Neural cell (in vitro differentiated cells): ENCODE results near the gene PHYHIPL. TPM values are rescaled to one million over a fixed set of nuclear protein-coding genes. Genes with fewer than 3 reads are reported as not detected.

ENCODE experiments used
- H2AFZ ChIP-seq: fragments of 200-600, 300-800 bp; sonication (generic), shearing (Covaris generic); 2 replicates; pipeline ENCODE4 v1.6.0; 2014; ENCODE audit warnings: low read depth, mild to moderate bottlenecking, antibody characterized with exemption, low read length, moderate library complexity
- H3F3A ChIP-seq: fragments of 200-600 bp; shearing (Covaris generic); 2 replicates; pipeline ENCODE4 v1.6.1; 2016; ENCODE audit warnings: mild to moderate bottlenecking, moderate library complexity, mixed read lengths, antibody characterized with exemption, low read length; ENCODE audit not compliant: insufficient read depth, poor library complexity, severe bottlenecking
- H3K27ac ChIP-seq: fragments of 200-600, 300-800 bp; sonication (generic), shearing (Covaris generic); 2 replicates; pipeline ENCODE4 v1.5.1; 2014; ENCODE audit warnings: mild to moderate bottlenecking, low read length, moderate library complexity
- H3K27me3 ChIP-seq: fragments of 300-800, 200-600 bp; sonication (generic), shearing (Covaris generic); 2 replicates; pipeline ENCODE4 v1.6.0; 2014; ENCODE audit warnings: mild to moderate bottlenecking, low read depth, low read length, moderate library complexity; ENCODE audit not compliant: insufficient read depth
- H3K36me3 ChIP-seq: fragments of 300-800, 200-600 bp; sonication (generic), shearing (Covaris generic); 2 replicates; pipeline ENCODE4 v1.5.1; 2014; ENCODE audit warnings: mild to moderate bottlenecking, antibody characterized with exemption, low read length, moderate library complexity; ENCODE audit not compliant: insufficient read depth
- H3K4me2 ChIP-seq: fragments of 300-800, 200-600 bp; sonication (generic), shearing (Covaris generic); 2 replicates; pipeline ENCODE4 v1.6.0; 2014; ENCODE audit warnings: mild to moderate bottlenecking, low read length
- H3K4me3 ChIP-seq: fragments of 300-800, 200-600 bp; sonication (generic), shearing (Covaris generic); 2 replicates; pipeline ENCODE4 v1.5.1; 2014; ENCODE audit warnings: mild to moderate bottlenecking, low read length, moderate library complexity
- H3K79me2 ChIP-seq: fragments of 200-600 bp; shearing (Covaris generic); replicated peaks from 2 replicates; pipeline ENCODE4 v1.6.0; 2014; ENCODE audit warnings: mild to moderate bottlenecking, low read length, moderate library complexity; ENCODE audit not compliant: insufficient read depth
- H3K9ac ChIP-seq: fragments of 300-800, 200-600 bp; sonication (generic), shearing (Covaris generic); 2 replicates; pipeline ENCODE4 v1.6.1; 2016; ENCODE audit warnings: mild to moderate bottlenecking, low read length, mixed read lengths
- H3K9me2 ChIP-seq: fragments of 200-600 bp; shearing (Covaris generic); 2 replicates; pipeline ENCODE4 v1.6.1; 2016; ENCODE audit warnings: mild to moderate bottlenecking, low read length, mixed read lengths; ENCODE audit not compliant: insufficient read depth
- H3K9me3 ChIP-seq: fragments of 200-600, 300-800 bp; sonication (generic), shearing (Covaris generic); 2 replicates; pipeline ENCODE4 v1.6.1; 2016; ENCODE audit warnings: mild to moderate bottlenecking, mixed run types, low read length, moderate library complexity, mixed read lengths
- H4K20me1 ChIP-seq: fragments of 200-600 bp; shearing (Covaris generic); 2 replicates; pipeline ENCODE4 v1.6.1; 2016; ENCODE audit warnings: mild to moderate bottlenecking, mixed run types; ENCODE audit not compliant: insufficient read depth
- EP300 ChIP-seq: fragments of 450-650 bp; conservative IDR thresholded peaks from 2 replicates; pipeline ENCODE4 v1.6.1; 2014; ENCODE audit warnings: antibody characterized with exemption, mild to moderate bottlenecking, moderate library complexity; ENCODE audit not compliant: poor library complexity, severe bottlenecking
- EZH2 ChIP-seq: fragments of 200-600, 300-800 bp; shearing (Covaris generic), sonication (generic); IDR thresholded peaks from 2 replicates; pipeline ENCODE4 v1.6.1; 2014; ENCODE audit warnings: antibody characterized with exemption, low read length, borderline replicate concordance, mild to moderate bottlenecking; ENCODE audit not compliant: insufficient read depth, poor library complexity, severe bottlenecking
- MXI1 ChIP-seq: fragments of 450-650 bp; conservative IDR thresholded peaks from 2 replicates; pipeline ENCODE4 v1.6.1; 2014; ENCODE audit warnings: antibody characterized with exemption, mild to moderate bottlenecking; ENCODE audit not compliant: poor library complexity, severe bottlenecking
- POLR2AphosphoS5 ChIP-seq: IDR thresholded peaks from 2 replicates; pipeline ENCODE4 v1.6.1; 2012
- RAD21 ChIP-seq: fragments of 450-650 bp; conservative IDR thresholded peaks from 2 replicates; pipeline ENCODE4 v1.6.1; 2014; ENCODE audit warnings: antibody characterized with exemption, mild to moderate bottlenecking, moderate library complexity
- REST ChIP-seq: IDR thresholded peaks from 2 replicates; pipeline ENCODE4 v1.6.1; 2012; ENCODE audit warnings: borderline replicate concordance
- SMC3 ChIP-seq: fragments of 450-650 bp; conservative IDR thresholded peaks from 2 replicates; pipeline ENCODE4 v1.6.1; 2014; ENCODE audit warnings: antibody characterized with exemption, mild to moderate bottlenecking, moderate library complexity; ENCODE audit not compliant: poor library complexity
- TAF1 ChIP-seq: IDR thresholded peaks from 2 replicates; pipeline ENCODE4 v1.6.1; 2012; ENCODE audit warnings: low read depth
- polyA minus RNA-seq: library from RNA; depleted of rRNA, polyadenylated mRNA; stranded (reverse); fragments of >200 nt; gene quantifications from 2 replicates; pipeline ENCODE4 v1.2.3, GENCODE V29; 2014
- polyA plus RNA-seq: library from polyadenylated mRNA; depleted of rRNA; stranded (reverse); fragments of >200 nt; gene quantifications from 2 replicates; pipeline ENCODE4 v1.2.3, GENCODE V29; 2014
- TF ChIP-seq, protein P1 (sequence below): fragments of 450-650 bp; IDR thresholded peaks from 2 replicates; pipeline ENCODE4 v1.5.1; 2014; ENCODE audit warnings: antibody characterized with exemption, mild to moderate bottlenecking, moderate library complexity; ENCODE audit not compliant: poor library complexity, severe bottlenecking

Gene PHYHIPL
- polyA plus RNA-seq (33.9 and 49.5 TPM in 2 replicates), polyA minus RNA-seq (40.7 and 53.9 TPM in 2 replicates)

- Histone ChIP-seq H3K27me3 (no peaks in the 10 kb centered on the region), H3K79me2 (peaks cover 70% of the 10 kb centered on the region), H3K9me3 (no peaks in the 10 kb centered on the region), H3K4me2 (peak within 1 kb of the TSS; percentile 72), H3K4me3 (peak within 1 kb of the TSS; percentile 84), H3F3A (peaks cover 5% of the 10 kb centered on the region), H3K9ac (peak within 1 kb of the TSS; percentile 97), H3K36me3 (no peaks in the 10 kb centered on the region), H3K27ac (peak within 1 kb of the TSS; percentile 96), H4K20me1 (peaks cover under 1% of the 10 kb centered on the region), H2AFZ (peak within 1 kb of the TSS; percentile 75), H3K9me2 (no peaks in the 10 kb centered on the region)
- TF ChIP-seq POLR2AphosphoS5: peak; percentile 88
- TF ChIP-seq REST: peak; percentile 90
- TF ChIP-seq EP300: no peak
- no peak for TF ChIP-seq EZH2
- TF ChIP-seq SMC3: no peak
- TF ChIP-seq RAD21: peak; percentile 18
- TF ChIP-seq MXI1: peak; percentile 82
- TF ChIP-seq, protein P1, sequence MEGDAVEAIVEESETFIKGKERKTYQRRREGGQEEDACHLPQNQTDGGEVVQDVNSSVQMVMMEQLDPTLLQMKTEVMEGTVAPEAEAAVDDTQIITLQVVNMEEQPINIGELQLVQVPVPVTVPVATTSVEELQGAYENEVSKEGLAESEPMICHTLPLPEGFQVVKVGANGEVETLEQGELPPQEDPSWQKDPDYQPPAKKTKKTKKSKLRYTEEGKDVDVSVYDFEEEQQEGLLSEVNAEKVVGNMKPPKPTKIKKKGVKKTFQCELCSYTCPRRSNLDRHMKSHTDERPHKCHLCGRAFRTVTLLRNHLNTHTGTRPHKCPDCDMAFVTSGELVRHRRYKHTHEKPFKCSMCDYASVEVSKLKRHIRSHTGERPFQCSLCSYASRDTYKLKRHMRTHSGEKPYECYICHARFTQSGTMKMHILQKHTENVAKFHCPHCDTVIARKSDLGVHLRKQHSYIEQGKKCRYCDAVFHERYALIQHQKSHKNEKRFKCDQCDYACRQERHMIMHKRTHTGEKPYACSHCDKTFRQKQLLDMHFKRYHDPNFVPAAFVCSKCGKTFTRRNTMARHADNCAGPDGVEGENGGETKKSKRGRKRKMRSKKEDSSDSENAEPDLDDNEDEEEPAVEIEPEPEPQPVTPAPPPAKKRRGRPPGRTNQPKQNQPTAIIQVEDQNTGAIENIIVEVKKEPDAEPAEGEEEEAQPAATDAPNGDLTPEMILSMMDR: no peak
- peak; percentile 83 for TF ChIP-seq TAF1
Measured at GRCh38 chr10:59176241-59177030, at the start of gene PHYHIPL. TSS of gene PHYHIPL (plus strand) at chr10:59176643. CDS start at chr10:59176854, 211 bp downstream.

GRCh38 chr10:59126991-59127390 lies 49.5 kb upstream of the PHYHIPL start:
- no peak overlapping the region for H2AFZ ChIP-seq
- H3K36me3 ChIP-seq: no peaks in the 10 kb centered on the region
- H3K79me2 ChIP-seq: no peaks in the 10 kb centered on the region
- no peaks in the 10 kb centered on the region for H3F3A ChIP-seq
- no peaks in the 10 kb centered on the region for H3K9me3 ChIP-seq
- no peak overlapping the region for H3K4me3 ChIP-seq
- no peaks in the 10 kb centered on the region for H3K27me3 ChIP-seq
- H3K9me2 ChIP-seq: no peaks in the 10 kb centered on the region
- TF ChIP-seq MXI1 (no peak), SMC3 (no peak), EZH2 (no peak), EP300 (no peak), RAD21 (no peak), TAF1 (no peak)
- TF ChIP-seq, protein P1: no peak
- H4K20me1 ChIP-seq: no peaks in the 10 kb centered on the region
- H3K4me2 ChIP-seq: no peak overlapping the region
- H3K27ac ChIP-seq: no peak overlapping the region
- H3K9ac ChIP-seq: no peak overlapping the region
